Gastroesophageal sphincter (tissue), 3 donors: ENCODE results near the gene TMEM184A.
"Not testable (repeated sequence)": the region's sequence is repeated elsewhere in the genome, so short reads cannot be mapped to it uniquely, and the experiment has no call there.

Experiments
- CTCF ChIP-seq, 4 experiments: fragments of 200-600 bp in 2 of 4; fragments of 450-650 bp in 2 of 4; sonication (generic) in 1 of 4; IDR thresholded peaks; one replicate each; pipeline ENCODE4 v1.5.1; 2017 to 2019; ENCODE audit warnings: antibody characterized with exemption in 4 of 4, mild to moderate bottlenecking in 2 of 4, moderate library complexity in 2 of 4
- POLR2A ChIP-seq, 2 donors: fragments of 450-650 bp; IDR thresholded peaks; one replicate each; pipeline ENCODE4 v1.6.1; 2017; ENCODE audit warnings: antibody characterized with exemption in 2 of 2, mild to moderate bottlenecking in 2 of 2, moderate library complexity in 1 of 2

- TF ChIP-seq CTCF, POLR2A (IDR thresholded peaks at IDR 0.05): not testable (repeated sequence)
Measured at GRCh38 chr7:1583241-1583930, 27.4 kb upstream of the TMEM184A start.
